ENCODE measurements around the gene CRYGC.

Gene CRYGC, protein sequence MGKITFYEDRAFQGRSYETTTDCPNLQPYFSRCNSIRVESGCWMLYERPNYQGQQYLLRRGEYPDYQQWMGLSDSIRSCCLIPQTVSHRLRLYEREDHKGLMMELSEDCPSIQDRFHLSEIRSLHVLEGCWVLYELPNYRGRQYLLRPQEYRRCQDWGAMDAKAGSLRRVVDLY

DNA sequence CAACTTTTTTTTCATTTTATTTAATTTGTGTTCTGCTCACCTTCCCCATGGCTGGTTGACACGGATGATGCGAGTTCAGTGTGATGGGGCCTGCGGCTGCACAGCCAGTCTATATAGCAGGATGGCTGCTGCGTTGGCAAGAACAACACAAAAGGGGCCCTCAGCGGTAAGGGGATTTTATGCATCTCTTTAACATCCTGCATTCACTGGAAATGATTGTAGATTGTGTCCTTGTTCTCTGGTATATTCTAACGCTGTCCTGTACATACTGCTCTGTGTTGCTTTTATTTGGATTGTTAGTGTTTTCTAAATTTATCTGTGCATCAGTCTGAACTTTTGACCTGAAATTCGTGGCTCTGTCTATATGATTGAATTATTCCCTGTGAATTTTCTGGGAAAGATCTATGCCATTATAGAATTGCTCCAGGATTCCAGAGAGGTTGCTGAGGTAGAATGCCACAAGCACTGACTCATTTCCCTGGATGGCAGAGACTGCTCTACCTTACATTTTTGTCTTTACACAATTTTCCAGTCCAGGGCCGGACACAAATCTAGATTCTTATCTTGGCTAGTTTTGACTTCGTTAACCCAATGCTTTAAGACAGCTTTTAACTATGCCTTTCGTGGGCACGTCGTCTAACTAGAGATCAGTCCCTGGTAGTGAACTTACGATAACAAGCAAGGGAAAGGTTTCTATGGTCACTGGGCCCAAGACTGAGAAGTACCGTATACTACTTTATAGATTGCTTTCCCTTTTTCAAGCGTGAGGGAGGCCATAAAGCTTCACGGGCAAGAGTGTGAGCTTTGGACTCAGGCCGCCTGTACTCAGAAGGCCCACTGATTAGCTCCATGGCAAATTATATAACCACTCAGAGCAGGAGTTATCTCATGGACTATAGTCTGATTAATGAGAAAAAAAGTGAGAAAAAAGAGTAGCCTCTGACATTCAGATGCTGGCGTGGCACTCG lies at the start of gene CRYGC:
TSS of gene CRYGC (minus strand) at position 85 of the 968 bp plus-strand sequence. CDS start at position 49, 36 bp downstream.
- Histone ChIP-seq H3K4me1 (ENCODE audit: control insufficient read depth, insufficient read depth, low read length) (no peaks in the 10 kb centered on the region), H3K27me3 (ENCODE audit: control insufficient read depth, insufficient read depth, low read length) (no peaks in the 10 kb centered on the region), H3K4me3 (ENCODE audit: low read depth, low read length) (no peak within 1 kb of the TSS), H3K9ac (ENCODE audit: low read depth, low read length) (no peak within 1 kb of the TSS), H3K36me3 (ENCODE audit: control insufficient read depth, insufficient read depth, low read length) (no peaks in the 10 kb centered on the region), H3K9me3 (ENCODE audit: control insufficient read depth, insufficient read depth, low read length) (no peaks in the 10 kb centered on the region)

GRCh38 chr2:208179028-208179609 lies 49.5 kb upstream of the CRYGC start:
- H3K4me3 ChIP-seq (ENCODE audit: low read depth, low read length): no peak overlapping the region
- H3K9me3 ChIP-seq (ENCODE audit: control insufficient read depth, insufficient read depth, low read length): no peaks in the 10 kb centered on the region
- H3K36me3 ChIP-seq (ENCODE audit: control insufficient read depth, insufficient read depth, low read length): no peaks in the 10 kb centered on the region
- no peaks in the 10 kb centered on the region for H3K27me3 ChIP-seq (ENCODE audit: control insufficient read depth, insufficient read depth, low read length)
- peaks cover 2% of the 10 kb centered on the region for H3K4me1 ChIP-seq (ENCODE audit: control insufficient read depth, insufficient read depth, low read length)
- H3K9ac ChIP-seq (ENCODE audit: low read depth, low read length): no peak overlapping the region

- no peaks in the 10 kb centered on the region for H3K9me3 ChIP-seq (ENCODE audit: control insufficient read depth, insufficient read depth, low read length)
- H3K4me3 ChIP-seq (ENCODE audit: low read depth, low read length): no peak overlapping the region
- H3K36me3 ChIP-seq (ENCODE audit: control insufficient read depth, insufficient read depth, low read length): no peaks in the 10 kb centered on the region
- no peaks in the 10 kb centered on the region for H3K27me3 ChIP-seq (ENCODE audit: control insufficient read depth, insufficient read depth, low read length)
- no peak overlapping the region for H3K9ac ChIP-seq (ENCODE audit: low read depth, low read length)
- peaks cover 2% of the 10 kb centered on the region for H3K4me1 ChIP-seq (ENCODE audit: control insufficient read depth, insufficient read depth, low read length)
Measured at GRCh38 chr2:208175840-208176153, 46.2 kb upstream of the CRYGC start.

DNA sequence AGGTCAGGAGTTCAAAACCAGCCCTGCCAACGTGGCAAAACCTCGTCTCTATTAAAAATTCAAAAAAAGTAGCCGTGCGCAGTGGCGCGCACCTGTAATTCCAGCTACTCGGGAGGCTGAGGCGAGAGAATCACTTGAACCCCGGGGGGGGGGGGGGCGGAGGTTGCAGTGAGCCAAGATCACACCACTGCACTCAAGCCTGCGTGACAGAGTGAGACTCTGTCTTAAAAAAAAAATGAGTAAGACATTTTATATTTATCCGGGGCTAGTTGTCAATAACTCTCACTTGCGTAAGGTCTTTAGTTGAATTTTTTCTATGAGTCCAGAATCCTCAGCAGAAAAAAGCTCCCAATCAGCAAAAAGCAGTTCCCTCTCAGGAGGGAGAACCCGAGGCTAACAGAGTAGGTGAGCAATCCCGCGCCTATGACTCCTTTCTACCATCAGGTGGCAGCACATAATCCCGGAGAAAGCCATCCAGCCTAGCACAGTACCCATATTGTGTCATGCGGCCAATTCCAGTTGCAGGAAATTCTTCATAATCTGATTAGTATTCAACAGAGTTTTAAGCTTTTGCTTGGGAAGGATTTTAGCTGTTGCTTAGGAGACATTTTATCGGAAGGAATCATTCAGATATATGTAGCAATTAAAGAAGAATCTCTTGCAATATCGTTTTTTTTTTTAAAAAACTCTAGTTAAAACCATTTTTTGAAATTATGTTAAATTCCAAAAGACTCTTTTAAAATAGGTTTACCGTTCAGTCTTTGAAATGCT lies 45.6 kb upstream of the CRYGC start:
- Histone ChIP-seq H3K4me1 (ENCODE audit: control insufficient read depth, insufficient read depth, low read length) (peaks cover 2% of the 10 kb centered on the region), H3K9ac (ENCODE audit: low read depth, low read length) (no peak overlapping the region), H3K36me3 (ENCODE audit: control insufficient read depth, insufficient read depth, low read length) (no peaks in the 10 kb centered on the region), H3K4me3 (ENCODE audit: low read depth, low read length) (no peak overlapping the region), H3K9me3 (ENCODE audit: control insufficient read depth, insufficient read depth, low read length) (no peaks in the 10 kb centered on the region), H3K27me3 (ENCODE audit: control insufficient read depth, insufficient read depth, low read length) (no peaks in the 10 kb centered on the region)

DNA sequence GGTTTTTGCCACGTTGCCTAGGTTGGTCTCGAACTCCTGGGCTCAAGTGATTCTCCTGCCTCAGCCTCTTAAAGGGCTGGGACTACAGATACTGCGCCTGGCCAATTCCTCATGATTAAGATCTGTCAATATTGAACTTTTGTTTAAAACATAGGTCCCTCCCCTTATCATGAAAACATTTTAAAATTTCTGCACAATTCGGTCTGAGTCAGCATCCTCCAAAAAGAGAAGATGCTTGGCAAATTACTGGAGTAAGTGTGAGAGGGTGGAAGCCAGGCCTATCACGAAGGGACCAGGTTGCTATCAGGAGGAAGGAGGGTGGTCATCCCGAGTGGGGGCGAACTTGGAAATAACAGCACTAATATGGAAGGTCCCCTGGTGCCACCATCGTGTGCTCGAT lies 44.5 kb upstream of the CRYGC start:
- Histone ChIP-seq H3K36me3 (ENCODE audit: control insufficient read depth, insufficient read depth, low read length) (no peaks in the 10 kb centered on the region), H3K9ac (ENCODE audit: low read depth, low read length) (no peak overlapping the region), H3K4me3 (ENCODE audit: low read depth, low read length) (no peak overlapping the region), H3K27me3 (ENCODE audit: control insufficient read depth, insufficient read depth, low read length) (no peaks in the 10 kb centered on the region), H3K9me3 (ENCODE audit: control insufficient read depth, insufficient read depth, low read length) (no peaks in the 10 kb centered on the region), H3K4me1 (ENCODE audit: control insufficient read depth, insufficient read depth, low read length) (peaks cover 2% of the 10 kb centered on the region)

DNA sequence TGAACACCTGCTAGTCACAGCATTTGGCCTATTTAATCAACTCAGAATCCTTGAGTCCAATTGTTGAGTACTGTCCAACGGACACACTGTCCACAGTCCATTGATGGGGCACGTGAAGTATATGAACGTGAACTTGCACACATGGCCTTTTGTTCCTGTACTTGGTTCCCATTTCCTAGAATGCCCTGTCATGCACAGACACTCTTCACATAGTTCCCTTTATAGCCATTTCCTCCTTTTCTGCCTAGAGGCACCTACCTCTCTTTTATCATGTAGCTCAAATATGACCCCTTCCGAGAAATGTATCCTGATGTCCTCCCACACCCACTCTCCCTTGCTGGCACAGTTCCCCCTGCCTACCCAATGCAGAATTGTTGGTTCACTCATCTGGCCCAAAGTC lies 42.5 kb upstream of the CRYGC start:
- Histone ChIP-seq H3K36me3 (ENCODE audit: control insufficient read depth, insufficient read depth, low read length) (no peaks in the 10 kb centered on the region), H3K4me1 (ENCODE audit: control insufficient read depth, insufficient read depth, low read length) (no peaks in the 10 kb centered on the region), H3K4me3 (ENCODE audit: low read depth, low read length) (no peak overlapping the region), H3K9me3 (ENCODE audit: control insufficient read depth, insufficient read depth, low read length) (no peaks in the 10 kb centered on the region), H3K27me3 (ENCODE audit: control insufficient read depth, insufficient read depth, low read length) (no peaks in the 10 kb centered on the region), H3K9ac (ENCODE audit: low read depth, low read length) (no peak overlapping the region)

DNA sequence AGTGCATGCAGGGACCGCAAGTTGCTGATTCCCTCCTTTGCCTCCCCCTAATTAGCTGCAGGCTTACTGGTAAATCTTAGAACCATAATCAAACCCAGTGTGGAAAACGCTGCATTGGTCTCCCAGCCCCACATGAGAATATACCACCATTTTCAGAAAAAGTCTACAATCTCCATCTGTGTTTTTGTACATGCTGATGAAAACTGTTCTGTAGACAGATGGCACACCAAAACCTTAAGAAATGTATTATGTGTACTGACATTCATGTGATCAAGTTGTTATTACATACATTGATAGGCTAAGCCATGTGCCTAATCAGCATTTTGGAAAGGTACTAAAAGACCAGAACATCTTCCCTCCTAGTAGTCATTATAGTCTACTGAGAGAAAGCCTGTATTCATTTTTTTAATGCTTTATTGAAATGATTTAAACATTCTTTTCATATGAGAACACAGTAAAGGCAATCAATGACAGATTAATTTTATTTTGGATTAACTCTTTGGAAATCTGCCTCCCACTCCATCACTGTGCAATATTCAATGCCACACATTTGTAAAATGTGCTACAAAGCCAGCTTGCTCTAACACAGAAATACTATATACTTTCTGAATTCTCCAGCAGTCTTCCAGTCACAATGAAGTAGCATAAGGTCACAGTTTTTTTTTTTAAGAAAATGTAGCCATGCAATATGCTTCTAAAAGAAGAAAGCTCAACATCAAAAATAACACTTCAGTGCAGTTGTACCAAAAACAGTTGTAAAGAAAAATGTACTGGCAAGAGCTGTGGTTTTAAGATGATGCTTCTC lies 35.5 kb upstream of the CRYGC start:
- Histone ChIP-seq H3K4me3 (ENCODE audit: low read depth, low read length) (no peak overlapping the region), H3K4me1 (ENCODE audit: control insufficient read depth, insufficient read depth, low read length) (no peaks in the 10 kb centered on the region), H3K36me3 (ENCODE audit: control insufficient read depth, insufficient read depth, low read length) (no peaks in the 10 kb centered on the region), H3K9me3 (ENCODE audit: control insufficient read depth, insufficient read depth, low read length) (no peaks in the 10 kb centered on the region), H3K9ac (ENCODE audit: low read depth, low read length) (no peak overlapping the region), H3K27me3 (ENCODE audit: control insufficient read depth, insufficient read depth, low read length) (no peaks in the 10 kb centered on the region)

DNA sequence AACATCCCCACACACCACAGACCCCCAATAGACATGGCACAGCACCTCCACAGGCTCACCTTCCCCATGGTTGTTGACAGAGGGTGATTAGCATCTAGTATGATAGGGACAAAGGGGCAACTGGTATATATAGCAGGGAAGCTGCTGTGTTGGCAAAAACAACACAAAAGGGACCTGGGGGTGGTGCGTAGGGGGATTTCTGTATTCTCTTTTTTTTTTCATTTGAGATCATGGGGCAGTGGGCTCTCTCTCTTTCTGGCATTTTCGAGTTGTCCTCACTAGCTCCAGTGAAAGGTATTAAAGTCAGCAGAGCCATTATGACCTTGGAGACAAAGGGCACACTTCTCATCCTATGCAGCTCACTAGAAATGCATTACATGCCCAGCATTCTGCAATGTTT lies 33.9 kb upstream of the CRYGC start, which contains the start of gene CRYGA:
TSS of gene CRYGA (minus strand) at position 101 of the 400 bp plus-strand sequence. CDS start at position 68, 33 bp downstream.
- no peaks in the 10 kb centered on the region for H3K36me3 ChIP-seq (ENCODE audit: control insufficient read depth, insufficient read depth, low read length)
- H3K4me3 ChIP-seq (ENCODE audit: low read depth, low read length): no peak within 1 kb of the TSS
- H3K9ac ChIP-seq (ENCODE audit: low read depth, low read length): no peak within 1 kb of the TSS
- H3K9me3 ChIP-seq (ENCODE audit: control insufficient read depth, insufficient read depth, low read length): no peaks in the 10 kb centered on the region
- H3K4me1 ChIP-seq (ENCODE audit: control insufficient read depth, insufficient read depth, low read length): no peaks in the 10 kb centered on the region
- no peaks in the 10 kb centered on the region for H3K27me3 ChIP-seq (ENCODE audit: control insufficient read depth, insufficient read depth, low read length)

DNA sequence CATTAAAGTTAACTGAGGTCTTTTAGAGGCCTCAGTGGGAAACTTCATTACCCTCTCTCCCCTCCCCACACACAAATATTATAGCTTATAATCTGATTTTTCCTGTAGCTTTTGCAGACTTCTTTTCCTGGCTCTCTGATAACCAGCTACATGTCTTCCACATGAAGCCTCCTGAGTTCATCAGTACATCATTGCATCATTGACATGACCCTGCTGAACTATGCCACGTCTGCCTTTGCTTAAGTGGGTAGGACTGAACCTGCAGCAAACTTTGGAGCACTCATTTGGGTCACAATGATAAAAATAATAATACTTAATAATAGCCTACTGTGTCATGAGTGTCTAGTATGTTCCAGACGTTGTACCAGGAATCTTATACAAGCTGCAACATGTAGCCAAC lies 26.8 kb upstream of the CRYGC start:
- Histone ChIP-seq H3K27me3 (ENCODE audit: control insufficient read depth, insufficient read depth, low read length) (no peaks in the 10 kb centered on the region), H3K4me3 (ENCODE audit: low read depth, low read length) (no peak overlapping the region), H3K9ac (ENCODE audit: low read depth, low read length) (no peak overlapping the region), H3K9me3 (ENCODE audit: control insufficient read depth, insufficient read depth, low read length) (no peaks in the 10 kb centered on the region), H3K36me3 (ENCODE audit: control insufficient read depth, insufficient read depth, low read length) (no peaks in the 10 kb centered on the region), H3K4me1 (ENCODE audit: control insufficient read depth, insufficient read depth, low read length) (no peaks in the 10 kb centered on the region)

- H3K36me3 ChIP-seq (ENCODE audit: control insufficient read depth, insufficient read depth, low read length): no peaks in the 10 kb centered on the region
- H3K4me3 ChIP-seq (ENCODE audit: low read depth, low read length): no peak overlapping the region
- H3K9ac ChIP-seq (ENCODE audit: low read depth, low read length): no peak overlapping the region
- H3K4me1 ChIP-seq (ENCODE audit: control insufficient read depth, insufficient read depth, low read length): no peaks in the 10 kb centered on the region
- no peaks in the 10 kb centered on the region for H3K9me3 ChIP-seq (ENCODE audit: control insufficient read depth, insufficient read depth, low read length)
- no peaks in the 10 kb centered on the region for H3K27me3 ChIP-seq (ENCODE audit: control insufficient read depth, insufficient read depth, low read length)
Measured at GRCh38 chr2:208153156-208153555, 23.5 kb upstream of the CRYGC start.

- H3K27me3 ChIP-seq (ENCODE audit: control insufficient read depth, insufficient read depth, low read length): no peaks in the 10 kb centered on the region
- no peaks in the 10 kb centered on the region for H3K36me3 ChIP-seq (ENCODE audit: control insufficient read depth, insufficient read depth, low read length)
- no peaks in the 10 kb centered on the region for H3K4me1 ChIP-seq (ENCODE audit: control insufficient read depth, insufficient read depth, low read length)
- no peak overlapping the region for H3K4me3 ChIP-seq (ENCODE audit: low read depth, low read length)
- H3K9me3 ChIP-seq (ENCODE audit: control insufficient read depth, insufficient read depth, low read length): no peaks in the 10 kb centered on the region
- H3K9ac ChIP-seq (ENCODE audit: low read depth, low read length): no peak overlapping the region
Measured at GRCh38 chr2:208150956-208151355, 21.3 kb upstream of the CRYGC start.
